Psoas muscle (tissue), 8 donors: ENCODE results near the gene B3GALT4. TPM values are rescaled to one million over a fixed set of nuclear protein-coding genes. Genes with fewer than 3 reads are reported as not detected.

Experiments used
- ATAC-seq, 4 donors: fragments of 200-7000 bp; cut with Tn5 transposase; one replicate each; pipeline ENCODE4 v1.9.1; 2020; ENCODE audit warnings: moderate library complexity in 3 of 4, mild to moderate bottlenecking in 2 of 4
- DNase-seq, 2 donors: peaks; one replicate each; pipeline ENCODE4 v3.0.0-alpha.2; 2020
- H3K27ac ChIP-seq: fragments of 200-600 bp; one replicate; pipeline ENCODE4 v1.8.0; 2022
- H3K27me3 ChIP-seq, 3 donors: fragments of 200-600 bp in 1 of 3; one replicate each; pipeline versions ENCODE4 v1.6.1 to v1.8.0; 2013 to 2022; ENCODE audit warnings: low read length in 2 of 3, mild to moderate bottlenecking in 2 of 3, moderate library complexity in 1 of 3; ENCODE audit not compliant: insufficient read depth in 3 of 3
- H3K36me3 ChIP-seq, 2 donors: fragments of 200-600 bp in 1 of 2; one replicate each; pipeline versions ENCODE4 v1.6.1 to v1.8.0; 2013 to 2022; ENCODE audit warnings: low read depth in 1 of 2, mild to moderate bottlenecking in 1 of 2, moderate library complexity in 1 of 2; ENCODE audit not compliant: insufficient read depth in 1 of 2
- H3K4me1 ChIP-seq: fragments of 200-600 bp; one replicate; pipeline ENCODE4 v1.8.0; 2022
- H3K4me3 ChIP-seq: fragments of 200-600 bp; one replicate; pipeline ENCODE4 v1.8.0; 2022; ENCODE audit warnings: mild to moderate bottlenecking
- H3K9me3 ChIP-seq: fragments of 200-600 bp; one replicate; pipeline ENCODE4 v1.8.0; 2022
- WGBS, 3 donors: extraction: QIAGEN DNeasy Blood & Tissue Kit; methylation state at CpG; one replicate each; pipeline versions ENCODE4 v1.1.6 to v1.1.7; 2013; 5-methylcytosine and 5-hydroxymethylcytosine counted together
- intact Hi-C, 2 donors: fragments of 100-400 bp; cut with DNase I; formaldehyde crosslinking; loops; one replicate each; pipeline versions ENCODE4 v1.11.0 to v1.14.2; 2022
- polyA plus RNA-seq, 3 donors: library from polyadenylated mRNA; stranded (reverse); fragments of 200-250 nt; gene quantifications; one replicate each; pipeline ENCODE4 v1.2.3, GENCODE V29; 2013
- total RNA-seq, 4 donors: library from RNA; stranded (reverse); fragmentation: NEBNext Ultra II Directional in 2 of 4; extraction: Animal tissue kit (Norgen Biotek cat#: 25700) in 2 of 4; gene quantifications; one replicate each; pipeline versions ENCODE4 v1.2.1 to v1.2.4, GENCODE V29; 2021 to 2023
- TF ChIP-seq, protein P1 (sequence below): fragments of 200-600 bp; IDR thresholded peaks from one replicate; pipeline ENCODE4 v1.8.0; 2022; ENCODE audit warnings: antibody characterized with exemption
- donor health status: healthy with polysubstance abuse.
- donor health status: DM: no; HTN: no; CAD: no; lungs with moderate emphysema.
- donor health status: Bipolar disorder and iron deficiency.
- donor health status: healthy.
- donor health status: DM: yes; HTN: yes; CAD: no.
- donor health status: DM: no; HTN: no; CAD: no.
- donor health status: DM: no; HTN: no; CAD: no.
- donor health status: DM: yes; HTN: yes; CAD: no.

Gene B3GALT4
- total and polyA plus RNA-seq, 7 donors = 1.3 to 3.6 (median 1.8) TPM

DNA sequence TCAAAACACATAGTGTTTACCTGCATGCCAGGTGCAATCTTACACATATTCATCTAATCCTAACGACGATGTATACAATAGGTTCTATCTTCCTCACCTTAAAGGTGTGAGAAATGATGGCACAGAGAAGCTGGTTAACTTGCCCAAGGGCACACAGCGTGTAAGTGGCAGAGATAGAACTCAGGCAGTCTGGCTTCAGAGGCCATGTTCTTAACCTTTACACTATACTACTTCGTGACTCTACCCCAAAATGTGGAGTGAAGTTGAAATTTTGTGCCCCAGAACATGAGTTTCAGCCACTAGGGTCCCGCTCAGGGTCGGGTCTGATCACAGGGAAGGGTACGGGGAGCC is 5.8 kb upstream of the B3GALT4 start:
- H3K36me3 ChIP-seq = peaks cover 2 to 71% of the 10 kb centered on the region in 2 donors
- intact Hi-C loops = loop anchor here in 1 of 2 donors (10.0 kb wide), 1 partner anchor 134 kb away; no protein-coding TSS in a partner anchor
- TF ChIP-seq, protein P1, sequence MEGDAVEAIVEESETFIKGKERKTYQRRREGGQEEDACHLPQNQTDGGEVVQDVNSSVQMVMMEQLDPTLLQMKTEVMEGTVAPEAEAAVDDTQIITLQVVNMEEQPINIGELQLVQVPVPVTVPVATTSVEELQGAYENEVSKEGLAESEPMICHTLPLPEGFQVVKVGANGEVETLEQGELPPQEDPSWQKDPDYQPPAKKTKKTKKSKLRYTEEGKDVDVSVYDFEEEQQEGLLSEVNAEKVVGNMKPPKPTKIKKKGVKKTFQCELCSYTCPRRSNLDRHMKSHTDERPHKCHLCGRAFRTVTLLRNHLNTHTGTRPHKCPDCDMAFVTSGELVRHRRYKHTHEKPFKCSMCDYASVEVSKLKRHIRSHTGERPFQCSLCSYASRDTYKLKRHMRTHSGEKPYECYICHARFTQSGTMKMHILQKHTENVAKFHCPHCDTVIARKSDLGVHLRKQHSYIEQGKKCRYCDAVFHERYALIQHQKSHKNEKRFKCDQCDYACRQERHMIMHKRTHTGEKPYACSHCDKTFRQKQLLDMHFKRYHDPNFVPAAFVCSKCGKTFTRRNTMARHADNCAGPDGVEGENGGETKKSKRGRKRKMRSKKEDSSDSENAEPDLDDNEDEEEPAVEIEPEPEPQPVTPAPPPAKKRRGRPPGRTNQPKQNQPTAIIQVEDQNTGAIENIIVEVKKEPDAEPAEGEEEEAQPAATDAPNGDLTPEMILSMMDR = no peak
- DNase-seq (no peak), ATAC-seq (peak; percentile 27 to 64 (median 36))
- WGBS, 3 donors = 0 to 1% (median 1%) methylated on average over 7 of the region's 7 CpGs
- no peaks in the 10 kb centered on the region for H3K9me3 ChIP-seq
- peak overlapping the region; percentile 97 for H3K27ac ChIP-seq
- peak overlapping the region; percentile 81 for H3K4me3 ChIP-seq
- H3K4me1 ChIP-seq = peaks cover 45% of the 10 kb centered on the region
- no peaks in the 10 kb centered on the region for H3K27me3 ChIP-seq

DNA sequence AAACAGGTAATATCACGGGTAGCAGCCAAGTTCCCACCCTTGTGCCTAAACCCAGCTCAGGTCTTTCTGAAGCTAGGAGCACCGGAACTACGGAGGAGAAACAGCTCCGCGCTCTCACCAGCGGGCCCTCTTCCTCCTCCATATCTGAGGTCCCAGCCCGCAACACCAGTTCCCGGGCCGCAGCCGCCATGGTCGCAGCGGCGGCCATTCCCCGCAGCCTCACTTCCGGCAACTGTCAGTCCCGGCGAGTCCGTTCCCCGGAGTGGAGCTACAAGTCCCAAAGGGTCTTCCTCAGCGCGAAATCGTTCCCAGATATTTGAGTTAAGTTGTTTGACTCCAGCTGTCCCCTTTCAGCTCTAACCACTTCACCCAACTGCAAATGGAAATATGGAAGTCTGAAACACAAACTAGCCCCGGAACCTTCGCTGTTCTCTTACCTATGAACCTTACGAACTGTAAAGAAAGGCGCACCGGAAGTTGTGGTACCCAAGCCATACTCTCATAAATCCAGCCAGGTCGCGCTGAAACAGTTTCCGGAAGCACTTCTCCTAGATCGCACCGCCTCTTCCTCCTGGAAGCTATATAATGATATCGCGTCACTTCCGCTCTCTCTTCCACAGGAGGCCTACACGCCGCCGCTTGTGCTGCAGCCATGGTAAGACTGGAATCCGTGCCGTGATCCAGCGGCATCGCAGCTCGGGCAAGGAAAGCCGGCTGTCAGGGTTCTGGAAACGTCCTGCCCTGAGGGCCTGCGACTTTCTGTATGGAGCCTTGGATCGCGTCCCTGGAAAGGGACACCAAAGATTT is 5.3 kb upstream of the B3GALT4 start, which contains the start of the genes RPS18 and VPS52:
TSS of gene RPS18 (plus strand) at position 608 of the 807 bp plus-strand sequence. CDS start at position 653, 45 bp downstream.
TSS of gene VPS52 (minus strand) at position 409 of the 807 bp plus-strand sequence. CDS start at position 208, 201 bp downstream.
- H3K27ac ChIP-seq = peak within 1 kb of the TSS; percentile 97
- TF ChIP-seq, protein P1 = no peak
- 0 to 1% (median 1%) methylated on average over 48 of the region's 48 CpGs for WGBS, 3 donors
- H3K4me1 ChIP-seq = peaks cover 50% of the 10 kb centered on the region
- peak; percentile 94 to 97 (median 96) for ATAC-seq
- intact Hi-C loops = loop anchor here in 1 of 2 donors (2.0 to 10.0 kb wide), 2 partner anchors 17 to 133 kb away; partner anchors contain the start of genes PFDN6 and WDR46
- DNase-seq = peak; percentile 89 to 94
- H3K4me3 ChIP-seq = peak within 1 kb of the TSS; percentile 81
- no peaks in the 10 kb centered on the region for H3K9me3 ChIP-seq
- H3K27me3 ChIP-seq = no peaks in the 10 kb centered on the region
- peaks cover 6 to 71% of the 10 kb centered on the region in 2 donors for H3K36me3 ChIP-seq

DNA sequence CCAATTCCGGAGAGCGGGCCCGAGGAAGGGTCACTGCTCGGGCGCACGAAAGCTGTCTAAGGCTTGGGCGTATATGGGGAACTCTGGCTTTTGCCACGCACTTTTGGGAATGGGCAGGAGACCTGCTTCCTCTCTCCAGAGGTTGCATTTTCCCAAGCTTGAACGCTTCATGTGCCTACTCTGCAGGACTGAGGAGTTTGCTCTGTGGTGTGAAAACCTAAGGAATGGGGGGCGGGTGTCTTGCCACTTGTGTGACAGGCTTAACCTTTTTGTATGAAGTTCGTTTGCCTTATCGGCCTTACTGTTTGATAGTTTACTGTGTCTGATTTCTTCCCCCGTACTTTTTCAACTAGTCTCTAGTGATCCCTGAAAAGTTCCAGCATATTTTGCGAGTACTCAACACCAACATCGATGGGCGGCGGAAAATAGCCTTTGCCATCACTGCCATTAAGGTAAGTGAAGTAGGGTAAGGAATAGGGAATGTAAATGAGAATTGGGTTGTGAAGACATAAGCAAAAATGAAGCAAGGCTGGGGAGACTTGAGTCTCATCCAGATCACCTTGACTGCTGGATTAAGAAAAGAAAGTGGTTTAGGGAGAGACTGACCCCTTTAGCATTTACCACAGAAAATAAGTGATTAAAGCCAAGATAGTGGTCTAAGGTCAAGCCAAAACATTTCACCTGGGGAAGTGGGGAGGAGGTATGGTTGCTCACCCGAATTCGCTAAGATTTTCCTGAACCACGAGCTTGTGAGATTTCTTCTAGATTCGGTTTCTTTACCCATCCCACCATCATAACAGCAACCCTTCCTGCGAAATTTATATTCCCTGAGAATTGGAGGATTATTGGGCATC is 4.4 kb upstream of the B3GALT4 start:
- intact Hi-C loops = loop anchor here in 1 of 2 donors (2.0 to 10.0 kb wide), 2 partner anchors 16 to 132 kb away; partner anchors contain the start of genes PFDN6 and WDR46
- no peak for DNase-seq

More for the DNA sequence above, 4.4 kb upstream of the B3GALT4 start:
- 9 to 11% (median 10%) methylated on average over 22 of the region's 22 CpGs for WGBS, 3 donors
- TF ChIP-seq, protein P1 = no peak
- H3K4me1 ChIP-seq = peaks cover 50% of the 10 kb centered on the region
- H3K9me3 ChIP-seq = no peaks in the 10 kb centered on the region
- peak overlapping the region; percentile 81 for H3K4me3 ChIP-seq
- ATAC-seq = peak; percentile 16 to 40 (median 30)
- H3K27me3 ChIP-seq = no peaks in the 10 kb centered on the region
- peak overlapping the region; percentile 97 for H3K27ac ChIP-seq
- H3K36me3 ChIP-seq = peaks cover 6 to 62% of the 10 kb centered on the region in 2 donors
